ENCODE data around the gene DEFB112.

The DEFB112 gene

DNA sequence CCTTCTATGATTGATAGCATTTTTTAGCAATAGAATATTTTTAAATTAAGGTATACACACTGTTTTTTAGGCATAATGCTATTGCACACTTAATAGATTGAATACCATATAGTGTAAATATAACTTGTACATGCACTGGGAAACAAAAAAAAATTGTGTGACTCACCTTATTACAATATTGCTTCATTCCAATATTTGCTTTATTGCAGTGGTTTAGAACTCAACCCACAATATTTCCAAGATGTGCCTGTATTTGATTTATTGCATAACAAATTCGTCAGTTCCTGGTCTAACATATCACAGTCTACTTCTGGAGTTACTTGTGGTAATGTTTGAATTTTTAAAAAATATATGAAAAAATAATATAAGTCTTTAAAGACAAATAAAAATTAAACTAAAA, 41.9 kb upstream of the DEFB112 start:
- TF ChIP-seq, protein P1, sequence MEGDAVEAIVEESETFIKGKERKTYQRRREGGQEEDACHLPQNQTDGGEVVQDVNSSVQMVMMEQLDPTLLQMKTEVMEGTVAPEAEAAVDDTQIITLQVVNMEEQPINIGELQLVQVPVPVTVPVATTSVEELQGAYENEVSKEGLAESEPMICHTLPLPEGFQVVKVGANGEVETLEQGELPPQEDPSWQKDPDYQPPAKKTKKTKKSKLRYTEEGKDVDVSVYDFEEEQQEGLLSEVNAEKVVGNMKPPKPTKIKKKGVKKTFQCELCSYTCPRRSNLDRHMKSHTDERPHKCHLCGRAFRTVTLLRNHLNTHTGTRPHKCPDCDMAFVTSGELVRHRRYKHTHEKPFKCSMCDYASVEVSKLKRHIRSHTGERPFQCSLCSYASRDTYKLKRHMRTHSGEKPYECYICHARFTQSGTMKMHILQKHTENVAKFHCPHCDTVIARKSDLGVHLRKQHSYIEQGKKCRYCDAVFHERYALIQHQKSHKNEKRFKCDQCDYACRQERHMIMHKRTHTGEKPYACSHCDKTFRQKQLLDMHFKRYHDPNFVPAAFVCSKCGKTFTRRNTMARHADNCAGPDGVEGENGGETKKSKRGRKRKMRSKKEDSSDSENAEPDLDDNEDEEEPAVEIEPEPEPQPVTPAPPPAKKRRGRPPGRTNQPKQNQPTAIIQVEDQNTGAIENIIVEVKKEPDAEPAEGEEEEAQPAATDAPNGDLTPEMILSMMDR (IDR thresholded peaks at IDR 0.05): no peak

DNA sequence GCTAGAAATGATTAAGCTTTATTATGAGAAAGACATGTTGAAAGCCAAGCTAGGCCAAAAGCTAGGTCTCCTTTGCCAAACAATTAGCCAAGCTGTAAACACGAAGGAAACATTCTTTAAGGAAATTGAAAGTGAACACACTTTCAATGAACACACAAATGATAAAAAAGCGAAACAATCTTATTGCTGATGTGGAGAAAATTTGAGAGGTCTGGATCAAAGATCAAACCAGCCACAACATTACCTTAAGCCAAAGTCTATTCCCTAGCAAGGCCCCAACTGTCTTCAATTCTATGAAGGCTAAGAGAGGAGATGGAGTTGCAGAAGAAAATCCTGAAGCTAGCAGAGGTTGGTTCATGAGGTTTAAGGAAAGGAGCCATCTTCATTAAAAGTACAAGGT, 40.2 kb upstream of the DEFB112 start:
- TF ChIP-seq, protein P1 (IDR thresholded peaks at IDR 0.05): no peak

More for the DNA sequence above, 41.9 kb upstream of the DEFB112 start:
- Histone ChIP-seq H3K27ac (no peak overlapping the region), H3K4me3 (no peak overlapping the region)
- no peak for DNase-seq (ENCODE audit: low spot score)

DNA sequence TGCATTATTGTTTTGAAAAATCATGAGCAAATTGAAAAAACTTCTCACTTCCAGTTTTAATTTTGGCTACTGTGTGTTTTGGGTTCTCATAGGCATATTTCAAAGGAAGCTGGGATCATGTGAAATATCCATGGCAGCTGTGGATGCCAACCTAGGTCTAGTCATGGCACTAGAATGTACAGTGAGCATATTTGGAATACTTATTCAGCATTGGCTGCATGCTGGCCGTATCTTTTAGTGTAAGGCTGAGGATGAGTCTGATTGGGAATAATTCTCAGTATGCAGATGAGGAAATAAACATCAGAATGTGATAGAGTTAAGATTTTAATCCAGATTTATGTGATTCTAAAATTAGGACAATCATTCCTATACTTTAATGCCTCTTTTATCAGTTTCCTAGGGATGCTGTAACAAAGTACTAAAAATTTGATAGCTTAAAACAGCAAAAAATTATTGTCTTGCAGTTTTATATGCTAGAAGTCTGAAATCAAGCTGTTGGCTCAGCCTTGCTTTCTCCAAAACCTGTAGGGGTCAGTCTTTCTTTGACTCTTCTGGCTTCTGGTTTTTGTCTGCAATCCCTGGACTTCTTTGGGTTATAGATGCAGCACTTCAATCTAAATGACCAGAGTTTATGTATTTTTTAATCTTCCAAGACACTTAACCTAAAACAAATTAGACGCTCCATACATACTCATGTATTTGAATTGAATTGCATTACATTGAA, 37.7 kb upstream of the DEFB112 start:
- no peak overlapping the region for H3K27ac ChIP-seq
- TF ChIP-seq, protein P1 (IDR thresholded peaks at IDR 0.05): no peak
- DNase-seq (ENCODE audit: low spot score): no peak
- no peak overlapping the region for H3K4me3 ChIP-seq

More for the DNA sequence above, 40.2 kb upstream of the DEFB112 start:
- Histone ChIP-seq H3K27ac (no peak overlapping the region), H3K4me3 (no peak overlapping the region)
- no peak for DNase-seq (ENCODE audit: low spot score)

DNA sequence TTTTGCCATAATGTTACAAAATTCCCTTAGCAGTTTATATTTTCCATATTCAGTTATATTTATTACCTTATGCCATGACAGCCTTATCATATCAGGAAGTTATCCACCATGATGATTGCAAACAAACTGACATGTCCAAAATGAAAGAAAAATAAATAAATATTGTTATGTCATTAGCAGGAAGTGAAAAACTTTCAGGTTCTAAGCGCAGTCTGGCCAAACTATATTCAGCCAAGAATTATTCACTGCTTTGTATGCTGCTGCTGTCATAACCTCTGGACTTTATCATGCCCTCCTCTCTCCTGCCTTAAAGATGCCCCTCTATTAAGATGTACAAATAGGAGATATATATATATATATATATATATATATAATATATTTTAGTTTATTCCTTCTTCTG, 27.7 kb upstream of the DEFB112 start:
- no peak overlapping the region for H3K4me3 ChIP-seq
- no peak overlapping the region for H3K27ac ChIP-seq
- TF ChIP-seq, protein P1 (IDR thresholded peaks at IDR 0.05): no peak
- no peak for DNase-seq (ENCODE audit: low spot score)

DNA sequence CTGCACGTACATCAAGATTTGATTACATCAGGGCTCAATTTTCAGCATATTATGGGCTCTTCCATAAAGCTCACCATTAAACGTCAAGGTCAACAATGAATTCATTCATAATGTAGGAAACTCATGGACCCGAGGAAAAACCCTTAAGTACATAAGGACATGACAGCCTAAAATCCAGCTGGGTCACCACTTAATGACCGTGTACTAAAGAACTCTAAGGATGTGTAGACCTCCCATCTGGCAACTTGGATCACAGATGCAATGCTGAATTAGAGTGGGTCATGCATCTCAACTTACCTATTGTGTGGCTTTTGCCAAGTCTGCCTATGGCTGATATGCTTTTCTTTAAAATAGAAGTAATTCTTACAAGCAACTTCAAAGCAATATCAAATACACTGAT, 26.7 kb upstream of the DEFB112 start:
- TF ChIP-seq, protein P1 (IDR thresholded peaks at IDR 0.05): no peak
- Histone ChIP-seq H3K4me3 (no peak overlapping the region), H3K27ac (no peak overlapping the region)
- DNase-seq (ENCODE audit: low spot score): no peak

DNA sequence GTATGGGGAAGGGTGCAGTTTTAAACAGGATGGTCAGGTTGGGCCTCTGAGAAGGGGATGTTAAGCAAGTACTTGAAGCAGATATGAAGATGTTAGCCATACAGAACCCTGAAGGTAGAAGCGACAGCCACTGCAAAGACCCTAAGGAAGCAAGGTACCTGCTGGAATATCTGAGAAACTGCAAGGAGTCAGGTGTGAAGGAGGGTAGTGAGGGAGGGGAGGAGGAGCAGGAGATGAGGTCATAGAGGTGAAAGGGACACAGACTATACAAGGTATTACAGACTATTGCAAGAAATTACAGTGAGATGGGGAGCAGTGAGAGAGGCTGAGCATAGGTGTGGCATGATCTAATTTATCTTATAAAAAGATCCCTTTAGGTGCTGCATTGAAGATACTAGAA, 22.2 kb upstream of the DEFB112 start:
- no peak for DNase-seq (ENCODE audit: low spot score)
- Histone ChIP-seq H3K27ac (no peak overlapping the region), H3K4me3 (no peak overlapping the region)
- TF ChIP-seq, protein P1 (IDR thresholded peaks at IDR 0.05): no peak

DNA sequence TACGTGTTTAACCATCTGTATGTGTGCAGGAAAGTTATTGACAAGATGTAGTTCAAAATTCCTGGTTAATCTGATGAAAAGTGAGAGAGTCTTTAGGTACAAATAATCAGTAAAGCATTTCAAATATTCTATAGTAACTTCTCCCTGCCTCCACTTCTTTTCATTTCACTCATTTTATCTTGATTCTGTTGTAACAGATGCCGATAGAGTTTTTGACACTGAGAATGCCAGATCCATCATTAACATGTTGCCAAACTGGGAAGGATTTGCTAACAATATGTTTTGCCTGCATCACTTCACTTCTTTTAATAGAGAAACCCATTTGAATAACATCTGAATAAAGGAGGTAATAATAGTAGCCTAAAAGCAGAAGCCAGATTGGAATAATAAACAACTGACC, 20.4 kb upstream of the DEFB112 start:
- no peak overlapping the region for H3K27ac ChIP-seq
- no peak overlapping the region for H3K4me3 ChIP-seq
- TF ChIP-seq, protein P1 (IDR thresholded peaks at IDR 0.05): no peak
- DNase-seq (ENCODE audit: low spot score): no peak

All from coronary artery (tissue), 2 donors.